Chondrocyte (in vitro differentiated cells): ENCODE data around the gene TBCE. TPM values are rescaled to one million over a fixed set of nuclear protein-coding genes. Genes with fewer than 3 reads are reported as not detected.

Experiments used
- DNase-seq: peaks from one replicate; pipeline ENCODE4 v3.0.0; 2021; ENCODE audit warnings: mixed read lengths, low spot score
- H3K27ac Mint-ChIP-seq: one replicate; pipeline ENCODE4 v1.8.0; 2021; ENCODE audit warnings: mild to moderate bottlenecking, moderate library complexity, mixed read lengths; ENCODE audit not compliant: unreplicated experiment
- H3K27me3 Mint-ChIP-seq: 2 replicates; pipeline ENCODE4 v1.8.0; 2021; ENCODE audit warnings: low read depth, mixed read lengths
- H3K36me3 Mint-ChIP-seq: 2 replicates; pipeline ENCODE4 v1.8.0; 2021; ENCODE audit warnings: low read depth, mixed read lengths
- H3K4me1 Mint-ChIP-seq: 2 replicates; pipeline ENCODE4 v1.8.0; 2021; ENCODE audit warnings: low read depth, mild to moderate bottlenecking, mixed read lengths
- H3K4me3 Mint-ChIP-seq: one replicate; pipeline ENCODE4 v1.8.0; 2021; ENCODE audit warnings: mild to moderate bottlenecking, moderate library complexity, mixed read lengths; ENCODE audit not compliant: unreplicated experiment
- H3K9me3 Mint-ChIP-seq: 2 replicates; pipeline ENCODE4 v1.8.0; 2021; ENCODE audit warnings: low read depth, mixed read lengths
- total RNA-seq: library from RNA; stranded (reverse); gene quantifications from 3 replicates; pipeline ENCODE4 v1.2.1, GENCODE V29; 2021
- TF ChIP-seq, protein P1 (sequence below): fragments of 200-600 bp; sonication (generic); IDR thresholded peaks from 2 replicates; pipeline ENCODE4 v1.5.0; 2021; ENCODE audit warnings: antibody characterized with exemption, mild to moderate bottlenecking, moderate library complexity

TBCE gene
- total RNA-seq, 1 donor from 2014 or later, result 23.2 TPM

- H3K27ac Mint-ChIP-seq, result no peak overlapping the region
- H3K36me3 Mint-ChIP-seq, result peaks cover 10% of the 10 kb centered on the region
- no peaks in the 10 kb centered on the region for H3K9me3 Mint-ChIP-seq
- DNase-seq, result no peak
- no peaks in the 10 kb centered on the region for H3K27me3 Mint-ChIP-seq
- TF ChIP-seq, protein P1, sequence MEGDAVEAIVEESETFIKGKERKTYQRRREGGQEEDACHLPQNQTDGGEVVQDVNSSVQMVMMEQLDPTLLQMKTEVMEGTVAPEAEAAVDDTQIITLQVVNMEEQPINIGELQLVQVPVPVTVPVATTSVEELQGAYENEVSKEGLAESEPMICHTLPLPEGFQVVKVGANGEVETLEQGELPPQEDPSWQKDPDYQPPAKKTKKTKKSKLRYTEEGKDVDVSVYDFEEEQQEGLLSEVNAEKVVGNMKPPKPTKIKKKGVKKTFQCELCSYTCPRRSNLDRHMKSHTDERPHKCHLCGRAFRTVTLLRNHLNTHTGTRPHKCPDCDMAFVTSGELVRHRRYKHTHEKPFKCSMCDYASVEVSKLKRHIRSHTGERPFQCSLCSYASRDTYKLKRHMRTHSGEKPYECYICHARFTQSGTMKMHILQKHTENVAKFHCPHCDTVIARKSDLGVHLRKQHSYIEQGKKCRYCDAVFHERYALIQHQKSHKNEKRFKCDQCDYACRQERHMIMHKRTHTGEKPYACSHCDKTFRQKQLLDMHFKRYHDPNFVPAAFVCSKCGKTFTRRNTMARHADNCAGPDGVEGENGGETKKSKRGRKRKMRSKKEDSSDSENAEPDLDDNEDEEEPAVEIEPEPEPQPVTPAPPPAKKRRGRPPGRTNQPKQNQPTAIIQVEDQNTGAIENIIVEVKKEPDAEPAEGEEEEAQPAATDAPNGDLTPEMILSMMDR, result no peak
- H3K4me3 Mint-ChIP-seq, result no peak overlapping the region
- peaks cover 6% of the 10 kb centered on the region for H3K4me1 Mint-ChIP-seq
These were observed 103.7 kb downstream of the TBCE start for GRCh38 chr1:235470741-235471439.

- Mint-ChIP-seq H3K27me3 (no peaks in the 10 kb centered on the region), H3K36me3 (peaks cover 12% of the 10 kb centered on the region), H3K9me3 (no peaks in the 10 kb centered on the region), H3K4me1 (peaks cover 5% of the 10 kb centered on the region), H3K27ac (no peak overlapping the region), H3K4me3 (no peak overlapping the region)
- no peak for DNase-seq
- TF ChIP-seq, protein P1, result no peak
These were observed 106.6 kb downstream of the TBCE start for GRCh38 chr1:235473806-235474205.

GRCh38 chr1:235483090-235483489, 115.9 kb downstream of the TBCE start:
- TF ChIP-seq, protein P1, result no peak
- Mint-ChIP-seq H3K9me3 (peaks cover 12% of the 10 kb centered on the region), H3K4me1 (no peaks in the 10 kb centered on the region), H3K27ac (no peak overlapping the region), H3K4me3 (no peak overlapping the region), H3K27me3 (no peaks in the 10 kb centered on the region), H3K36me3 (peaks cover 39% of the 10 kb centered on the region)
- no peak for DNase-seq

GRCh38 chr1:235485558-235485957, 118.3 kb downstream of the TBCE start:
- TF ChIP-seq, protein P1, result no peak
- H3K27me3 Mint-ChIP-seq, result no peaks in the 10 kb centered on the region
- peaks cover 12% of the 10 kb centered on the region for H3K9me3 Mint-ChIP-seq
- H3K36me3 Mint-ChIP-seq, result peaks cover 28% of the 10 kb centered on the region
- no peak overlapping the region for H3K4me3 Mint-ChIP-seq
- no peak for DNase-seq
- no peak overlapping the region for H3K27ac Mint-ChIP-seq
- H3K4me1 Mint-ChIP-seq, result no peaks in the 10 kb centered on the region

GRCh38 chr1:235486321-235486720, 119.1 kb downstream of the TBCE start:
- DNase-seq, result no peak
- TF ChIP-seq, protein P1, result no peak
- Mint-ChIP-seq H3K27me3 (no peaks in the 10 kb centered on the region), H3K36me3 (peaks cover 24% of the 10 kb centered on the region), H3K4me3 (no peak overlapping the region), H3K4me1 (no peaks in the 10 kb centered on the region), H3K27ac (no peak overlapping the region), H3K9me3 (peaks cover 12% of the 10 kb centered on the region)
